Endothelial cell of umbilical vein (primary cell): ENCODE measurements around the gene CDH23.

Source experiments
- CTCF ChIP-seq, 2 donors: IDR thresholded peaks; 1 replicate in 1 of 2; 2 replicates in 1 of 2; pipeline ENCODE4 v1.5.1; 2011; ENCODE audit warnings: low read length in 2 of 2, mild to moderate bottlenecking in 2 of 2, moderate library complexity in 2 of 2, control low read depth in 1 of 2, inconsistent platforms in 1 of 2, low read depth in 1 of 2; ENCODE audit not compliant: insufficient read depth in 1 of 2; ENCODE audit errors: extremely low read depth in 1 of 2
- EZH2 ChIP-seq: IDR thresholded peaks from 2 replicates; pipeline ENCODE4 v1.6.1; 2012; ENCODE audit warnings: borderline replicate concordance, low read depth, mild to moderate bottlenecking, moderate library complexity, low read length, inconsistent platforms; ENCODE audit not compliant: severe bottlenecking
- MAX ChIP-seq: IDR thresholded peaks from 2 replicates; pipeline ENCODE4 v1.6.1; 2011; ENCODE audit not compliant: insufficient read depth, insufficient read length
- POLR2A ChIP-seq: IDR thresholded peaks from 2 replicates; pipeline ENCODE4 v1.6.1; 2012; ENCODE audit warnings: low read depth, mild to moderate bottlenecking, control low read depth, low read length
- POLR2AphosphoS5 ChIP-seq: IDR thresholded peaks from 2 replicates; pipeline ENCODE4 v1.6.1; 2012; ENCODE audit warnings: low read depth, mild to moderate bottlenecking, control low read depth, low read length, moderate library complexity; ENCODE audit not compliant: insufficient read depth

- no peak for TF ChIP-seq POLR2A
- TF ChIP-seq CTCF (IDR thresholded peaks at IDR 0.05; ENCODE audit: extremely low read depth in 1 of 2, insufficient read depth in 1 of 2, low read depth in 1 of 2, low read length in 2 of 2), result no peak
- no peak for TF ChIP-seq POLR2AphosphoS5
- no peak for TF ChIP-seq MAX
- no peak for TF ChIP-seq EZH2
Observed at GRCh38 chr10:71806704-71807556, 410.2 kb downstream of the CDH23 start.
